Ovary (tissue), 9 donors: ENCODE measurements around the gene MMEL1. TPM values are rescaled to one million over a fixed set of nuclear protein-coding genes. Genes with fewer than 3 reads are reported as not detected.
A peak's percentile ranks its signal among the peaks of the same experiment; 100 is the strongest.
"Not testable (repeated sequence)": the region's sequence is repeated elsewhere in the genome, so short reads cannot be mapped to it uniquely, and the experiment has no call there.

Source experiments
- DNase-seq, 5 donors: peaks; one replicate each; pipeline ENCODE4 v3.0.0-alpha.2; 2019 to 2020
- H3K27ac ChIP-seq, 2 donors: fragments of 200-600 bp; one replicate each; pipeline versions ENCODE4 v1.5.1 to v1.8.0; 2019 to 2022
- H3K27me3 ChIP-seq: fragments of 200-600 bp; one replicate; pipeline ENCODE4 v1.8.0; 2022
- H3K36me3 ChIP-seq: fragments of 200-600 bp; sonication (generic); one replicate; pipeline ENCODE4 v1.5.1; 2019
- H3K4me1 ChIP-seq: one replicate; pipeline ENCODE4 v1.8.1; 2013; ENCODE audit warnings: mild to moderate bottlenecking, moderate library complexity; ENCODE audit not compliant: insufficient read depth
- H3K4me3 ChIP-seq: fragments of 200-600 bp; sonication (generic); one replicate; pipeline ENCODE4 v1.5.1; 2017
- H3K9me3 ChIP-seq, 2 donors: fragments of 200-600 bp in 1 of 2; sonication (generic) in 1 of 2; one replicate each; pipeline versions ENCODE4 v1.5.1 to v1.8.1; 2013 to 2019; ENCODE audit warnings: mild to moderate bottlenecking in 1 of 2, moderate library complexity in 1 of 2
- EP300 ChIP-seq: sonication (generic); formaldehyde crosslinking; IDR thresholded peaks from one replicate; pipeline ENCODE4 v1.6.1; 2017; ENCODE audit warnings: antibody characterized with exemption
- POLR2A ChIP-seq: fragments of 450-650 bp; IDR thresholded peaks from one replicate; pipeline ENCODE4 v1.6.1; 2017; ENCODE audit warnings: antibody characterized with exemption, mild to moderate bottlenecking, moderate library complexity
- WGBS, 3 donors: extraction: QIAGEN DNeasy Blood & Tissue Kit in 1 of 3; methylation state at CpG; one replicate each; pipeline versions ENCODE4 v1.1.5 to v1.1.7; 2013 to 2017; 5-methylcytosine and 5-hydroxymethylcytosine counted together
- intact Hi-C, 4 donors: fragments of 100-400 bp; cut with DNase I; formaldehyde crosslinking; loops; one replicate each; pipeline versions ENCODE4 v1.11.0 to v1.15.1; 2022 to 2023
- polyA plus RNA-seq, 2 donors: library from polyadenylated mRNA; stranded (reverse); fragments of 200-250 nt in 1 of 2; fragments of 350-450 nt in 1 of 2; fragmentation: Illumina TruSeq in 1 of 2; extraction: RNeasy Lipid Tissue Mini Kit (QIAGEN cat#74804) in 1 of 2; gene quantifications; one replicate each; pipeline ENCODE4 v1.2.3, GENCODE V29; 2013 to 2014
- total RNA-seq, 7 donors: library from RNA; depleted of rRNA in 2 of 7; stranded (reverse); fragments of >200 nt in 2 of 7; fragmentation: NEBNext Ultra II Directional in 3 of 7; extraction: Animal tissue kit (Norgen Biotek cat#: 25700) in 3 of 7; gene quantifications; one replicate each; pipeline versions ENCODE4 v1.1.0 to v1.2.4, GENCODE V29; 2016 to 2023
- TF ChIP-seq, protein P1 (sequence below), 3 donors: fragments of 450-650 bp in 2 of 3; fragments of 200-600 bp in 1 of 3; IDR thresholded peaks; one replicate each; pipeline versions ENCODE4 v1.5.1 to v1.8.0; 2016 to 2022; ENCODE audit warnings: antibody characterized with exemption in 3 of 3, mild to moderate bottlenecking in 1 of 3
- donor health status: DM: no; HTN: no; CAD: no; lungs with moderate emphysema.
- donor health status: DM: no; HTN: no; CAD: no.
- donor health status: Bipolar disorder and iron deficiency.
- donor health status: DM: yes; HTN: yes; CAD: no.
- donor health status: DM: no; HTN: no; CAD: no.
- donor health status: DM: yes; HTN: yes; CAD: no.

MMEL1 gene
- total and polyA plus RNA-seq, 9 donors = 0.42 to 7.9 (median 1.1) TPM; not detected in 3

DNA sequence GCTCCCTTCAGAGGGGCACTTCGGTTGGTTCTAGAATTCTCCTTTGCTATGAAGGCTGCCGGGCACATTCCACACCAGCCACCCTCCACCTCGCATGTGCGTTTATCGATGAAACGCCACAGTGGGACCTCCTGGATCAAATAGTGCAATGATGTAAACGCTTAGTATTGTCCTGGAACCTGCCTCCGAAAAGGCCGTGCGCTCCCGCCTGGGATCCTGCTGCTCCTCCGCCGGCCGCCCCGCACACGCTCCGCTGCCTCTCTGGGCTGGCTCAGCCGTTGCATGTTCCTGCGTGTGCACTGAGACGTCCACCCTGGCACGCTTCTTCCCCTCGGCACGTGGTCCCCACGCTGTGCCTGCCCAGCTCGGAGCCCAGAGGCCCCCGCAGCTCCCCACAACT, 80.6 kb downstream of the MMEL1 start:
- peaks cover 16% of the 10 kb centered on the region for H3K4me1 ChIP-seq
- no peak overlapping the region for H3K4me3 ChIP-seq
- H3K9me3 ChIP-seq = no peaks in the 10 kb centered on the region
- intact Hi-C loops = loop anchor here in 1 of 4 donors (10.0 kb wide), 1 partner anchor 1647 kb away; no protein-coding TSS in a partner anchor
- no peak for DNase-seq
- no peaks in the 10 kb centered on the region for H3K27me3 ChIP-seq
- H3K27ac ChIP-seq = no peak overlapping the region
- no peaks in the 10 kb centered on the region for H3K36me3 ChIP-seq
- WGBS, 3 donors = 80 to 91% (median 86%) methylated on average over 25 to 26 of the region's 26 CpGs
- TF ChIP-seq EP300 (no peak), POLR2A (no peak)
- TF ChIP-seq, protein P1, sequence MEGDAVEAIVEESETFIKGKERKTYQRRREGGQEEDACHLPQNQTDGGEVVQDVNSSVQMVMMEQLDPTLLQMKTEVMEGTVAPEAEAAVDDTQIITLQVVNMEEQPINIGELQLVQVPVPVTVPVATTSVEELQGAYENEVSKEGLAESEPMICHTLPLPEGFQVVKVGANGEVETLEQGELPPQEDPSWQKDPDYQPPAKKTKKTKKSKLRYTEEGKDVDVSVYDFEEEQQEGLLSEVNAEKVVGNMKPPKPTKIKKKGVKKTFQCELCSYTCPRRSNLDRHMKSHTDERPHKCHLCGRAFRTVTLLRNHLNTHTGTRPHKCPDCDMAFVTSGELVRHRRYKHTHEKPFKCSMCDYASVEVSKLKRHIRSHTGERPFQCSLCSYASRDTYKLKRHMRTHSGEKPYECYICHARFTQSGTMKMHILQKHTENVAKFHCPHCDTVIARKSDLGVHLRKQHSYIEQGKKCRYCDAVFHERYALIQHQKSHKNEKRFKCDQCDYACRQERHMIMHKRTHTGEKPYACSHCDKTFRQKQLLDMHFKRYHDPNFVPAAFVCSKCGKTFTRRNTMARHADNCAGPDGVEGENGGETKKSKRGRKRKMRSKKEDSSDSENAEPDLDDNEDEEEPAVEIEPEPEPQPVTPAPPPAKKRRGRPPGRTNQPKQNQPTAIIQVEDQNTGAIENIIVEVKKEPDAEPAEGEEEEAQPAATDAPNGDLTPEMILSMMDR (IDR thresholded peaks at IDR 0.05) = no peak

DNA sequence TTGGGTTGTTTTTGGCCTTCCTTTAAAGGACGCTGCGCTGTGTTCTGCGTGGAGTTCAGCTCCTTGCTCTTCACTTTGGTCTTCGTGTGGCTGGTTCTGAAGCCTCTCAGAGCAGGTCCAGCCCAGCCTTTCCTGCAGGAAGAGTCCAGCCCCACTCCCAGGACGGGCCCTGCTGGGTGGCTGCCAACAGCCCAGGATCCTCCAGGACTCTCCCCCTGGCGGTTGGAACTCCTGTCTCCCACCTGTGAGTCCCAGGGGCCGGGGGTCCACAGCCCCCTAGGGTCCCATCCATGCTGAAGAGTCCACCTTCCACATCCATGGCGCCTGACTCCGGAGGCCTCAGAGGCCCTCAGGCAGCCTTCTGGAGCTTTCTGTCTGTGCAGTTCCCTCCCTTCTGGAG, 81.3 kb downstream of the MMEL1 start:
- H3K4me3 ChIP-seq, DNase-seq, H3K27me3 ChIP-seq, H3K9me3 ChIP-seq, H3K27ac ChIP-seq, H3K36me3 ChIP-seq: not testable (repeated sequence)
- peaks cover 12% of the 10 kb centered on the region for H3K4me1 ChIP-seq
- WGBS, 3 donors = 63 to 66% (median 65%) methylated on average over 9 of the region's 9 CpGs
- intact Hi-C loops = loop anchor here in 1 of 4 donors (10.0 kb wide), 1 partner anchor 1647 kb away; no protein-coding TSS in a partner anchor

DNA sequence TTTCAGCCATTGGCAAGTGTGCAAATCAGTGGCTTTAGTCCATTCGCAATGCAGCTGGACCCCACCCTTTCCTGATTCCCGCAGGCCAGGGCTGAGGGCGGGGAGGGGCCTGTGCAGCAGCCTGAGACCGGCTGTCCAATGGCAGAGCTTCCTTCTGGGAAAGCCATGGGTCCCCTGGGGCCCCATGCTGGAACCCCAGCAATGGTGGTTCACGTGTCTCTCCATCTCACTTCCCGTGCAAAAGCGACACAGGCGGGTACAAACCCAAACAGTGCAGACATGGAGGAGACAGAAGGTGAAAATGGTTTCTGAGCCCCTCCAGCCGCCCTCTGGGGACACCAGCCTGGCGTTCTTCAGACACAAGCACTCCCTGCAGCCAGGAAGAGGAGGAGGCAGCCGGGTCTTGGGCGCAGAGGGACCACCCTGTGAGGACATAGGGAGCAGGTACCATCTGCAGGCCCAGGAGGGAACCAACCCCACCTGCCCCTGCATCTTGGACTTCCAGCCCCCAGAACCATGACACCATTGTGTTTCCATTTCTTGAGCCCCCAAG, 82.4 kb downstream of the MMEL1 start:
- DNase-seq, H3K4me3 ChIP-seq, H3K27me3 ChIP-seq, H3K36me3 ChIP-seq, H3K9me3 ChIP-seq, H3K27ac ChIP-seq: not testable (repeated sequence)
- 67 to 80% (median 77%) methylated on average over 11 to 12 of the region's 12 CpGs for WGBS, 3 donors
- H3K4me1 ChIP-seq = peaks cover 12% of the 10 kb centered on the region
- intact Hi-C loops = loop anchor here in 1 of 4 donors (10.0 kb wide), 1 partner anchor 1646 kb away; no protein-coding TSS in a partner anchor

DNA sequence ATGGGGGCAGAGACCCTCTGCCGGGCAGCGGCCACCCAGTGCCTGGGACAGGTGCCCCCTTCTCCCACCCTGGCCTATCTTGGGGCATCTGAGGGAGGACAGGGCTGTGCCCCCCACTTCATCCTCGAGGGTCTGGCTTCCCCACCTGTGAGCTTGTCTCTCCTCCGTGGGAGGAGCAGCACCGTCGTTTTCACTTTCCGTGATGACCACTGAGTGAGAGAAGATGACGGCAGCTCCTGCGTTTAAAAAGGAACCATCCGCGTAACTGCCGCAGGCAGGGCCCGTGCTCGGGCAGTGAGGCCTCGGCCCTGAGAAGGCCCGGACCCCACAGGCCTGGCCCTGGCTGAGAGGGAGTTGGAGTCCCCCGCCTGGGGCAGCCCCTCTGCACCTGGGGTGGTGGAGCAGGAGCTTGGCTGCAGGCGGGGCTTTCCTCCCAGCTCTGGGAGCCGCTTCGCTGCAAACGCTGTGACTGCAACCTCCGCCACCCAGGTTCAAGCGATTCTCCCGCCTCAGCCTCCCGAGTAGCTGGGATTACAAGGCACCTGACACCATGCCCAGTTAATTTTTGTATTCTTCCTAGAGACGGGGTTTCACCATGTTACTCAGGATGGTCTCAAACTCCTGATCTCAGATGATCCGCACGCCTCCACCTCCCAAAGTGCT, 83.3 kb downstream of the MMEL1 start:
- 81 to 87% (median 82%) methylated on average over 24 to 25 of the region's 28 CpGs for WGBS, 3 donors
- not testable (repeated sequence) for H3K4me3 ChIP-seq
- intact Hi-C loops = loop anchor here (5.0 to 10.0 kb wide), 3 partner anchors 132 to 1645 kb away; no protein-coding TSS in a partner anchor

DNA sequence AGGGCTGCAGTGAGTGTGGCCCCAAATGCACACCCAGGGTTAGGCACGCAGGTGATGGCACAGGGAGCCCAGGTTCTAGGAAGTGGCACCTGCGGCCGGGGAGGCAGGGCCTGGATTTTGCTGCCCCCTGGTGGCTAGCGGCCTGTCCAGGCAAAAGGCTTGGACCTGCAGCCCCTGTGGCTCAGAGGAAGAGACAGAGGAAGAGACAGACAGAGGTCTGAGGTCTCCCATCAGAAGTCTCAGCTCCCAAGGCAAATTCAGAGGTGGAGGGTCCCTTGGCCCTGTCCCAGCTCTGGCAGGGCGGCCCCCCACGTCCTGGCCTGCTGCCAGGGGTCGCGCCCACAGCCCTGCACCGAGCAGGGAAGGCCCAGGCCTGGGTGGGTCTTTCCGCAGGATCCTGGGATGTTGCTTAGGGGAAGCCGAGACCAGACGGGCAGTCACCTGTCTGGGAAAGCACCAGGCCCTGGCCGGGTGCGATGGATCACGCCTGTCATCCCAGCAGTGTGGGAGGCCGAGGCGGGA, 84.7 kb downstream of the MMEL1 start:
- Histone ChIP-seq H3K36me3 (no peaks in the 10 kb centered on the region), H3K4me1 (peaks cover 21% of the 10 kb centered on the region), H3K4me3 (peak overlapping the region; percentile 28), H3K27ac (peak overlapping the region; percentile 44 to 61), H3K9me3 (no peaks in the 10 kb centered on the region), H3K27me3 (no peaks in the 10 kb centered on the region)
- TF ChIP-seq POLR2A (peak; percentile 14), EP300 (no peak)
- TF ChIP-seq, protein P1 (IDR thresholded peaks at IDR 0.05) = peak; percentile 84 to 90 (median 88)
- intact Hi-C loops = loop anchor here (1.0 to 10.0 kb wide), 4 partner anchors 131 to 373 kb away; no protein-coding TSS in a partner anchor
- DNase-seq = peak; percentile 71 to 86 (median 82)
- 7 to 12% (median 11%) methylated on average over 17 of the region's 17 CpGs for WGBS, 3 donors

More for the DNA sequence above, 83.3 kb downstream of the MMEL1 start:
- Histone ChIP-seq H3K4me1 (peaks cover 20% of the 10 kb centered on the region), H3K27ac (peak overlapping the region; percentile 44 to 61)
- not testable (repeated sequence) for DNase-seq, H3K27me3 ChIP-seq, H3K9me3 ChIP-seq, H3K36me3 ChIP-seq
